Endothelial cell of umbilical vein (primary cell): ENCODE measurements around the gene TSPAN15. TPM values are rescaled to one million over a fixed set of nuclear protein-coding genes. Genes with fewer than 3 reads are reported as not detected.

Experiments used
- polyA plus RNA-seq, 4 experiments: library from polyadenylated mRNA; depleted of rRNA in 3 of 4; stranded (reverse) in 3 of 4; unstranded in 1 of 4; fragments of >200 nt; gene quantifications; 2 replicates each; pipeline versions ENCODE4 v1.2.1 to v1.2.3, GENCODE V29; 2011 to 2012; ENCODE audit warnings: missing spikeins in 1 of 4
- total RNA-seq: library from RNA; stranded (reverse); gene quantifications from 2 replicates; pipeline ENCODE4 v1.2.3, GENCODE V29; 2021

The TSPAN15 gene
- total and polyA plus RNA-seq, 2 donors (not counting 3 experiments of a cell fraction or from before 2014, with no cell fraction given), result 78.4 to 189 TPM

Other genes with a start within 250 kb of the TSPAN15 start
- 0.18 TPM in 1 of 2 replicates, not detected in the other for gene HKDC1, start 231.1 kb upstream of the TSPAN15 start, total RNA-seq
- gene HKDC1, start 231.1 kb upstream of the TSPAN15 start, polyA plus RNA-seq, result not detected in 2 replicates
- gene HK1, start 173.0 kb upstream of the TSPAN15 start, total RNA-seq, result 120 and 121 TPM in 2 replicates
- gene HK1, start 173.0 kb upstream of the TSPAN15 start, polyA plus RNA-seq, result 35.9 and 50.8 TPM in 2 replicates
- gene TACR2, start 34.5 kb upstream of the TSPAN15 start, total RNA-seq, result not detected in 2 replicates
- 0.19 and 0.22 TPM in 2 replicates for gene TACR2, start 34.5 kb upstream of the TSPAN15 start, polyA plus RNA-seq
- not detected in 2 replicates for gene NEUROG3, start 122.0 kb downstream of the TSPAN15 start, total RNA-seq
- not detected in 2 replicates for gene NEUROG3, start 122.0 kb downstream of the TSPAN15 start, polyA plus RNA-seq
- gene FAM241B, start 178.8 kb downstream of the TSPAN15 start, total RNA-seq, result not detected in 2 replicates
- 0.23 and 0.35 TPM in 2 replicates for gene FAM241B, start 178.8 kb downstream of the TSPAN15 start, polyA plus RNA-seq